MM.1S (cell line): ENCODE results near the gene CPA1.

ENCODE experiments used
- DNase-seq: peaks from one replicate; pipeline ENCODE4 v3.0.0-alpha.2; 2015
- H2AFZ ChIP-seq: fragments of 300-600 bp; sonication (generic); 2 replicates; pipeline ENCODE4 v1.6.0; 2016; ENCODE audit warnings: antibody characterized with exemption, low read length
- H3F3A ChIP-seq: fragments of 300-600 bp; sonication (generic); 2 replicates; pipeline ENCODE4 v1.6.1; 2016; ENCODE audit warnings: mild to moderate bottlenecking, antibody characterized with exemption, low read length, moderate library complexity, mixed read lengths; ENCODE audit not compliant: insufficient read depth
- H3K27ac ChIP-seq: fragments of 300-600 bp; sonication (generic); 2 replicates; pipeline ENCODE4 v1.5.1; 2016; ENCODE audit warnings: mild to moderate bottlenecking, low read length
- H3K27me3 ChIP-seq: fragments of 300-600 bp; sonication (generic); replicated peaks from 2 replicates; pipeline ENCODE4 v1.6.0; 2016; ENCODE audit warnings: low read length; ENCODE audit not compliant: insufficient read depth
- H3K36me3 ChIP-seq: fragments of 300-600 bp; sonication (generic); replicated peaks from 2 replicates; pipeline ENCODE4 v1.6.1; 2016; ENCODE audit warnings: mild to moderate bottlenecking, low read length, mixed read lengths; ENCODE audit not compliant: insufficient read depth
- H3K4me1 ChIP-seq: fragments of 300-600 bp; sonication (generic); 2 replicates; pipeline ENCODE4 v1.6.1; 2016; ENCODE audit warnings: low read length, mixed read lengths
- H3K4me2 ChIP-seq: fragments of 300-600 bp; sonication (generic); 2 replicates; pipeline ENCODE4 v1.6.0; 2016; ENCODE audit warnings: low read depth, low read length
- H3K4me3 ChIP-seq: fragments of 300-600 bp; sonication (generic); 2 replicates; pipeline ENCODE4 v1.5.1; 2016; ENCODE audit warnings: low read length, mixed read lengths
- H3K79me2 ChIP-seq: fragments of 300-600 bp; sonication (generic); 2 replicates; pipeline ENCODE4 v1.6.1; 2016; ENCODE audit warnings: mixed run types, low read length, mixed read lengths
- H3K9ac ChIP-seq: fragments of 300-600 bp; sonication (generic); 2 replicates; pipeline ENCODE4 v1.6.1; 2016; ENCODE audit warnings: low read length, mixed read lengths
- H3K9me2 ChIP-seq: fragments of 300-600 bp; sonication (generic); replicated peaks from 2 replicates; pipeline ENCODE4 v1.6.1; 2016; ENCODE audit warnings: mild to moderate bottlenecking, low read length, mixed read lengths; ENCODE audit not compliant: insufficient read depth
- H3K9me3 ChIP-seq: fragments of 300-600 bp; sonication (generic); replicated peaks from 2 replicates; pipeline ENCODE4 v1.6.1; 2016; ENCODE audit warnings: mild to moderate bottlenecking, low read length, mixed read lengths; ENCODE audit not compliant: insufficient read depth
- H4K20me1 ChIP-seq: fragments of 300-600 bp; sonication (generic); 2 replicates; pipeline ENCODE4 v1.6.1; 2016; ENCODE audit warnings: mild to moderate bottlenecking, low read length, moderate library complexity, mixed read lengths; ENCODE audit not compliant: insufficient read depth
- CTCF ChIP-seq: fragments of 300-600 bp; sonication (generic); IDR thresholded peaks from 2 replicates; pipeline ENCODE4 v1.5.1; 2016; ENCODE audit warnings: antibody characterized with exemption, low read length, mixed read lengths
- EZH2 ChIP-seq: fragments of 300-600 bp; sonication (generic); optimal IDR thresholded peaks from 2 replicates; pipeline ENCODE3; 2017; ENCODE audit warnings: low read depth, mild to moderate bottlenecking, antibody characterized with exemption, low read length, mixed read lengths
- EZH2phosphoT487 ChIP-seq: fragments of 300-600 bp; sonication (generic); IDR thresholded peaks from 2 replicates; pipeline ENCODE4 v1.6.1; 2018; ENCODE audit warnings: antibody characterized with exemption, low read length

Gene CPA1

GRCh38 chr7:130387628-130388403, 7.5 kb downstream of the CPA1 start:
- Histone ChIP-seq H3K4me1 (no peaks in the 10 kb centered on the region), H3K4me2 (no peak overlapping the region), H2AFZ (no peak overlapping the region), H3K4me3 (no peak overlapping the region), H3K27me3 (no peaks in the 10 kb centered on the region), H3K79me2 (no peaks in the 10 kb centered on the region), H3F3A (no peaks in the 10 kb centered on the region), H4K20me1 (no peaks in the 10 kb centered on the region), H3K9me2 (no peaks in the 10 kb centered on the region), H3K9ac (no peak overlapping the region), H3K36me3 (no peaks in the 10 kb centered on the region), H3K27ac (no peak overlapping the region), H3K9me3 (no peaks in the 10 kb centered on the region)
- no peak for TF ChIP-seq EZH2phosphoT487
- no peak for TF ChIP-seq CTCF
- DNase-seq = no peak

GRCh38 chr7:130388671-130389070, 8.4 kb downstream of the CPA1 start:
- no peak for DNase-seq
- Histone ChIP-seq H3F3A (no peaks in the 10 kb centered on the region), H3K9me3 (no peaks in the 10 kb centered on the region), H4K20me1 (no peaks in the 10 kb centered on the region), H2AFZ (no peak overlapping the region), H3K27ac (no peak overlapping the region), H3K4me2 (no peak overlapping the region), H3K9me2 (no peaks in the 10 kb centered on the region), H3K4me1 (no peaks in the 10 kb centered on the region), H3K27me3 (no peaks in the 10 kb centered on the region), H3K79me2 (no peaks in the 10 kb centered on the region), H3K9ac (no peak overlapping the region), H3K36me3 (no peaks in the 10 kb centered on the region), H3K4me3 (no peak overlapping the region)
- TF ChIP-seq EZH2 = no peak
- TF ChIP-seq CTCF = no peak
- TF ChIP-seq EZH2phosphoT487 = no peak

GRCh38 chr7:130390486-130390885, 10.2 kb downstream of the CPA1 start:
- Histone ChIP-seq H3K9me3 (no peaks in the 10 kb centered on the region), H3K4me2 (no peak overlapping the region), H3K27me3 (no peaks in the 10 kb centered on the region), H3K36me3 (no peaks in the 10 kb centered on the region), H3K79me2 (no peaks in the 10 kb centered on the region), H3K9me2 (no peaks in the 10 kb centered on the region), H4K20me1 (no peaks in the 10 kb centered on the region), H3K4me3 (no peak overlapping the region), H2AFZ (no peak overlapping the region), H3K27ac (no peak overlapping the region), H3F3A (no peaks in the 10 kb centered on the region), H3K9ac (no peak overlapping the region), H3K4me1 (no peaks in the 10 kb centered on the region)
- TF ChIP-seq EZH2phosphoT487 (no peak), EZH2 (no peak)
- no peak for DNase-seq

- H3K79me2 ChIP-seq = no peaks in the 10 kb centered on the region
- H3K4me2 ChIP-seq = no peak overlapping the region
- H3F3A ChIP-seq = no peaks in the 10 kb centered on the region
- no peaks in the 10 kb centered on the region for H4K20me1 ChIP-seq
- H3K9me2 ChIP-seq = no peaks in the 10 kb centered on the region
- no peak overlapping the region for H2AFZ ChIP-seq
- H3K4me3 ChIP-seq = no peak overlapping the region
- no peak overlapping the region for H3K27ac ChIP-seq
- H3K9me3 ChIP-seq = no peaks in the 10 kb centered on the region
- no peaks in the 10 kb centered on the region for H3K4me1 ChIP-seq
- TF ChIP-seq EZH2phosphoT487 (no peak), EZH2 (no peak), CTCF (no peak)
- no peaks in the 10 kb centered on the region for H3K27me3 ChIP-seq
- no peak overlapping the region for H3K9ac ChIP-seq
- H3K36me3 ChIP-seq = no peaks in the 10 kb centered on the region
- DNase-seq = no peak
Observed at GRCh38 chr7:130393101-130393561, 12.8 kb downstream of the CPA1 start.
